CD1c-positive myeloid dendritic cell (primary cell): ENCODE data around the gene IL17A.
"Not testable (repeated sequence)": the region's sequence is repeated elsewhere in the genome, so short reads cannot be mapped to it uniquely, and the experiment has no call there.

Source experiments
- DNase-seq: peaks from one replicate; pipeline ENCODE4 v3.0.0-alpha.2; 2016; ENCODE audit errors: extremely low spot score

The IL17A gene

GRCh38 chr6:52164319-52165094 is 21.7 kb upstream of the IL17A start:
- DNase-seq: no peak

- DNase-seq: no peak
These were observed 18.9 kb upstream of the IL17A start for GRCh38 chr6:52167267-52167666.

GRCh38 chr6:52168351-52168750 is 17.8 kb upstream of the IL17A start:
- not testable (repeated sequence) for DNase-seq

- DNase-seq: no peak
These were observed 12.1 kb upstream of the IL17A start for GRCh38 chr6:52174118-52174517.

- no peak for DNase-seq
These were observed 9.6 kb upstream of the IL17A start for GRCh38 chr6:52176550-52176949.

- DNase-seq: no peak
These were observed 8.2 kb upstream of the IL17A start for GRCh38 chr6:52177961-52178360.

- no peak for DNase-seq
These were observed 5.2 kb upstream of the IL17A start for GRCh38 chr6:52180787-52181558.

GRCh38 chr6:52183131-52183713 is 3.0 kb upstream of the IL17A start:
- no peak for DNase-seq

- no peak for DNase-seq
These were observed 305 bp downstream of the IL17A start for GRCh38 chr6:52186480-52186879.

- DNase-seq: no peak
These were observed 923 bp downstream of the IL17A start for GRCh38 chr6:52187098-52187497.

- DNase-seq: no peak
These were observed 3.8 kb downstream of the IL17A start for GRCh38 chr6:52189974-52190373.

GRCh38 chr6:52190409-52190808 is 4.2 kb downstream of the IL17A start:
- DNase-seq: no peak

GRCh38 chr6:52191824-52192223 is 5.6 kb downstream of the IL17A start:
- no peak for DNase-seq

- no peak for DNase-seq
These were observed 9.7 kb downstream of the IL17A start for GRCh38 chr6:52195886-52196285.

- DNase-seq: not testable (repeated sequence)
These were observed 13.9 kb downstream of the IL17A start for GRCh38 chr6:52200088-52200487.

- DNase-seq: no peak
These were observed 14.9 kb downstream of the IL17A start for GRCh38 chr6:52201046-52201445.

- DNase-seq: no peak
These were observed 15.3 kb downstream of the IL17A start for GRCh38 chr6:52201493-52201892.

GRCh38 chr6:52207066-52207465 is 20.9 kb downstream of the IL17A start:
- DNase-seq: no peak

GRCh38 chr6:52208612-52209011 is 22.4 kb downstream of the IL17A start:
- no peak for DNase-seq

- no peak for DNase-seq
These were observed 23.6 kb downstream of the IL17A start for GRCh38 chr6:52209770-52210169.

- DNase-seq: no peak
These were observed 24.1 kb downstream of the IL17A start for GRCh38 chr6:52210227-52210626.

GRCh38 chr6:52213127-52213526 is 27.0 kb downstream of the IL17A start:
- no peak for DNase-seq

GRCh38 chr6:52215787-52216186 is 29.6 kb downstream of the IL17A start:
- DNase-seq: no peak
